Right lobe of liver (tissue), 6 donors: ENCODE data around the gene RNPEPL1. TPM values are rescaled to one million over a fixed set of nuclear protein-coding genes. Genes with fewer than 3 reads are reported as not detected.
A peak's percentile ranks its signal among the peaks of the same experiment; 100 is the strongest.

ENCODE experiments used
- ATAC-seq, 4 donors: fragments of 200-7000 bp; cut with Tn5 transposase; one replicate each; pipeline ENCODE4 v1.9.1; 2020; ENCODE audit warnings: mild to moderate bottlenecking in 4 of 4, moderate library complexity in 4 of 4
- DNase-seq, 3 donors: peaks; one replicate each; pipeline ENCODE4 v3.0.0-alpha.2; 2020
- H3K27ac ChIP-seq, 3 donors: fragments of 200-600 bp; one replicate each; pipeline ENCODE4 v1.8.0; 2022
- H3K27me3 ChIP-seq, 2 donors: fragments of 200-600 bp; one replicate each; pipeline ENCODE4 v1.8.0; 2022
- H3K36me3 ChIP-seq, 4 donors: fragments of 200-600 bp; sonication (generic) in 1 of 4; one replicate each; pipeline versions ENCODE4 v1.5.1 to v1.8.0; 2017 to 2022; ENCODE audit warnings: control low read depth in 1 of 4
- H3K4me1 ChIP-seq, 4 donors: fragments of 200-600 bp; sonication (generic) in 1 of 4; one replicate each; pipeline versions ENCODE4 v1.5.1 to v1.8.0; 2017 to 2022; ENCODE audit warnings: control low read depth in 1 of 4
- H3K4me3 ChIP-seq, 3 donors: fragments of 200-600 bp; one replicate each; pipeline ENCODE4 v1.8.0; 2022
- H3K9me3 ChIP-seq, 4 donors: fragments of 200-600 bp; sonication (generic) in 1 of 4; one replicate each; pipeline versions ENCODE4 v1.5.1 to v1.8.0; 2017 to 2022; ENCODE audit warnings: control low read depth in 1 of 4
- CTCF ChIP-seq, 4 donors: fragments of 200-600 bp in 3 of 4; fragments of 450-650 bp in 1 of 4; IDR thresholded peaks; one replicate each; pipeline versions ENCODE4 v1.5.1 to v1.8.0; 2016 to 2022; ENCODE audit warnings: antibody characterized with exemption in 4 of 4, mild to moderate bottlenecking in 2 of 4
- POLR2A ChIP-seq: fragments of 450-650 bp; IDR thresholded peaks from one replicate; pipeline ENCODE4 v1.6.1; 2017; ENCODE audit warnings: antibody characterized with exemption, mild to moderate bottlenecking
- WGBS: methylation state at CpG from one replicate; pipeline ENCODE4 v1.1.6; 2018; ENCODE audit warnings: low coverage, low lambda C conversion rate; ENCODE audit not compliant: insufficient coverage; ENCODE audit errors: missing lambda C conversion rate; 5-methylcytosine and 5-hydroxymethylcytosine counted together
- intact Hi-C, 2 donors: fragments of 100-400 bp; cut with DNase I; formaldehyde crosslinking; loops; one replicate each; pipeline versions ENCODE4 v1.11.2 to v1.14.1; 2022
- total RNA-seq, 6 experiments: library from RNA; depleted of rRNA in 2 of 6; stranded (reverse); fragments of >200 nt in 2 of 6; fragmentation: NEBNext Ultra II Directional in 3 of 6; extraction: Animal tissue kit (Norgen Biotek cat#: 25700) in 3 of 6; gene quantifications; one replicate each; pipeline versions ENCODE4 v1.1.0 to v1.2.4, GENCODE V29; 2016 to 2023
- donor health status: DM: no; HTN: yes; CAD: no.
- donor health status: DM: no; HTN: no; CAD: no.
- donor health status: DM: no; HTN: no; CAD: no.
- donor health status: DM: no; HTN: yes; CAD: no.
- donor health status: DM: no; HTN: yes; CAD: no.

Gene RNPEPL1
- total RNA-seq, 6 experiments from 2014 or later = 24.7 to 105 (median 31.0) TPM

- peaks cover 0 to 48% (median 19%) of the 10 kb centered on the region in 4 donors for H3K4me1 ChIP-seq
Measured at GRCh38 chr2:240566203-240567136, 1.8 kb upstream of the RNPEPL1 start.

GRCh38 chr2:240567137-240567871, 980 bp upstream of the RNPEPL1 start:
- H3K27me3 ChIP-seq = no peaks in the 10 kb centered on the region
- no peak for TF ChIP-seq CTCF (IDR thresholded peaks at IDR 0.05)
- DNase-seq (peak; percentile 33 to 59 (median 56)), ATAC-seq (peak in 2 of 4 donors; percentile 0 to 2)
- 39% methylated on average over 11 of the region's 26 CpGs for WGBS
- H3K27ac ChIP-seq = peak overlapping the region; percentile 74 to 91 (median 86)
- peaks cover 0 to 43% (median 16%) of the 10 kb centered on the region in 4 donors for H3K4me1 ChIP-seq
- no peaks in the 10 kb centered on the region for H3K36me3 ChIP-seq
- H3K4me3 ChIP-seq = peak overlapping the region; percentile 68 to 78 (median 78)
- intact Hi-C loops = no loop called here
- H3K9me3 ChIP-seq = no peaks in the 10 kb centered on the region

More at GRCh38 chr2:240566203-240567136, 1.8 kb upstream of the RNPEPL1 start:
- Histone ChIP-seq H3K27ac (peak overlapping the region; percentile 52 to 86 (median 83)), H3K4me3 (peak overlapping the region; percentile 29 to 78 (median 41)), H3K36me3 (no peaks in the 10 kb centered on the region), H3K27me3 (no peaks in the 10 kb centered on the region), H3K9me3 (no peaks in the 10 kb centered on the region)
- peak; percentile 77 to 98 (median 97) for TF ChIP-seq CTCF (IDR thresholded peaks at IDR 0.05)
- TF ChIP-seq POLR2A = peak; percentile 73
- DNase-seq (peak; percentile 96 to 98 (median 97)), ATAC-seq (peak; percentile 77 to 87 (median 84))
- 0% methylated on average over 9 of the region's 53 CpGs for WGBS
- intact Hi-C loops = no loop called here

DNA sequence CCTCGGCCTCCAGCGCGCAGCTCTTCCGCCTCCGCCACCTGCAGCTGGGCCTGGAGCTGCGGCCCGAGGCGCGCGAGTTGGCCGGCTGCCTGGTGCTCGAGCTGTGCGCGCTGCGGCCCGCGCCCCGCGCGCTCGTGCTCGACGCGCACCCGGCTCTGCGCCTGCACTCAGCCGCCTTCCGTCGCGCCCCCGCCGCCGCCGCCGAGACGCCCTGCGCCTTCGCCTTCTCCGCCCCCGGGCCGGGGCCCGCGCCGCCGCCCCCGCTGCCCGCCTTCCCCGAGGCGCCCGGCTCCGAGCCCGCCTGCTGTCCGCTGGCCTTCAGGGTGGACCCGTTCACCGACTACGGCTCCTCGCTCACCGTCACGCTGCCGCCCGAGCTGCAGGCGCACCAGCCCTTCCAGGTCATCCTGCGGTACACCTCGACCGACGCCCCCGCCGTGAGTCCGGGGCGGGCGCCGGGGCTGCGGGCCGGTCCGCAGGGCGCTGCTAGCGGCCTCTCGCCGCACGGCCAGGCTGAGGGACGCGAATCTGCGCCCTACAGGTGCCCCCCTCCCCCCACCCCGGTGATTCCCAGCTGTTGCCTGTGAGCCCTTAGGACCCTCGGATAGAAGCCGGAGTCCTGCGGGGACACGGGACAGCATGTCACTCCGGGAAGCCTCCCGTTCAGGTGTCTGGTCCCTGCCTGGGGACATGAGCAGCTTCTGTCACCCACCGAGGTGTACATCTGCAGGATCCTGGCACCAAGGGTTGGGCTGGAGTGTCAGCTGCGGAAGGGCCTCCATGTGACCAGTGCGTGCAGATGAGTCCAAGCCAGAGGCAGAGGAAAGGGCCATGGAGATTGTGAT, 616 bp downstream of the RNPEPL1 start:
- intact Hi-C loops = no loop called here
- H3K36me3 ChIP-seq = no peaks in the 10 kb centered on the region
- H3K4me3 ChIP-seq = peak overlapping the region; percentile 59 to 76 (median 67)
- no peaks in the 10 kb centered on the region for H3K9me3 ChIP-seq
- TF ChIP-seq POLR2A (peak; percentile 44), CTCF (IDR thresholded peaks at IDR 0.05) (no peak)
- DNase-seq = peak; percentile 78 to 81 (median 79)
- ATAC-seq = peak; percentile 8 to 41 (median 36)
- peak overlapping the region; percentile 26 to 86 (median 51) for H3K27ac ChIP-seq
- WGBS = 4% methylated on average over 5 of the region's 93 CpGs
- H3K27me3 ChIP-seq = no peaks in the 10 kb centered on the region
- peaks cover 0 to 43% (median 16%) of the 10 kb centered on the region in 4 donors for H3K4me1 ChIP-seq

GRCh38 chr2:240569523-240569997, 1.3 kb downstream of the RNPEPL1 start:
- H3K27me3 ChIP-seq = no peaks in the 10 kb centered on the region
- H3K9me3 ChIP-seq = no peaks in the 10 kb centered on the region
- H3K27ac ChIP-seq = no peak overlapping the region
- TF ChIP-seq CTCF (IDR thresholded peaks at IDR 0.05) (no peak), POLR2A (no peak)
- 0% methylated on average over 1 of the region's 9 CpGs for WGBS
- peak in 2 of 3 donors; percentile 23 to 49 for DNase-seq
- peak overlapping the region; percentile 59 to 76 (median 67) for H3K4me3 ChIP-seq
- intact Hi-C loops = no loop called here
- peaks cover 0 to 43% (median 16%) of the 10 kb centered on the region in 4 donors for H3K4me1 ChIP-seq
- H3K36me3 ChIP-seq = peaks cover 0 to under 1% (median 0%) of the 10 kb centered on the region in 4 donors
- ATAC-seq = no peak
